Panc1 (cell line): ENCODE measurements around the gene SCNN1B. TPM values are rescaled to one million over a fixed set of nuclear protein-coding genes. Genes with fewer than 3 reads are reported as not detected.

Experiments used
- ATAC-seq: fragments of 200-7000 bp; cut with Tn5 transposase; 2 replicates; pipeline ENCODE4 v1.9.1; 2020; ENCODE audit warnings: mild to moderate bottlenecking, moderate library complexity
- BruUV-seq: library from RNA; stranded (reverse); fragments of 400-500 nt; replicated peaks from 2 replicates; lab custom pipeline; 2021; lab: Mats Ljungman, UMichigan
- CTCF ChIA-PET: fragments of 300-600 bp; sonication (Branson Sonifier 250); formaldehyde crosslinking; loops from one replicate; lab custom pipeline; 2022; ENCODE audit warnings: antibody characterized with exemption; lab: Charles Lee
- POLR2A ChIA-PET: fragments of 300-600 bp; sonication (Branson Sonifier 250); formaldehyde crosslinking; loops from one replicate; lab custom pipeline; 2022; ENCODE audit warnings: antibody characterized with exemption; lab: Charles Lee
- DNase-seq: peaks from one replicate; pipeline ENCODE4 v3.0.0-alpha.2; 2010; ENCODE audit warnings: low read depth, low spot score
- H3K27ac ChIP-seq: 2 replicates; pipeline ENCODE4 v1.5.1; 2011; ENCODE audit warnings: mild to moderate bottlenecking, low read length, inconsistent platforms
- H3K27me3 ChIP-seq: fragments of 200-500 bp; sonication (Bioruptor generic); 2 replicates; pipeline ENCODE4 v1.6.0; 2014; ENCODE audit warnings: low read length, inconsistent platforms; ENCODE audit not compliant: control insufficient read depth, insufficient read depth
- H3K36me3 ChIP-seq: fragments of 200-500 bp; sonication (Bioruptor generic); 2 replicates; pipeline ENCODE4 v1.5.1; 2014; ENCODE audit warnings: inconsistent platforms, mild to moderate bottlenecking, low read length, moderate library complexity; ENCODE audit not compliant: control insufficient read depth, insufficient read depth
- H3K4me1 ChIP-seq: 2 replicates; pipeline ENCODE4 v1.5.1; 2011; ENCODE audit warnings: inconsistent platforms, mild to moderate bottlenecking, low read length, moderate library complexity; ENCODE audit not compliant: control insufficient read depth, insufficient read depth
- H3K4me3 ChIP-seq, 2 experiments: 2 replicates each; pipeline ENCODE4 v1.5.1; 2011 to 2012; ENCODE audit warnings: low read depth in 2 of 2, low read length in 2 of 2, mild to moderate bottlenecking in 2 of 2, inconsistent platforms in 1 of 2, moderate library complexity in 1 of 2
- H3K9me3 ChIP-seq: fragments of 200-500 bp; sonication (Bioruptor generic); 2 replicates; pipeline ENCODE4 v1.5.1; 2014; ENCODE audit warnings: low read depth, mild to moderate bottlenecking, inconsistent platforms, low read length, moderate library complexity; ENCODE audit not compliant: control insufficient read depth, insufficient read depth
- POLR2AphosphoS5 ChIP-seq: IDR thresholded peaks from 2 replicates; pipeline ENCODE4 v1.6.1; 2012; ENCODE audit warnings: mild to moderate bottlenecking, low read depth, low read length, moderate library complexity
- REST ChIP-seq, 2 experiments: IDR thresholded peaks; 2 replicates each; pipeline ENCODE4 v1.6.1; 2011 to 2012; ENCODE audit warnings: low read depth in 2 of 2, control low read depth in 1 of 2, low read length in 1 of 2, mild to moderate bottlenecking in 1 of 2, moderate library complexity in 1 of 2; ENCODE audit not compliant: insufficient read depth in 1 of 2
- SIN3A ChIP-seq: IDR thresholded peaks from 2 replicates; pipeline ENCODE4 v1.6.1; 2012; ENCODE audit warnings: low read depth, mild to moderate bottlenecking, low read length, moderate library complexity, borderline replicate concordance; ENCODE audit not compliant: insufficient read depth
- TCF7L2 ChIP-seq: IDR thresholded peaks from 2 replicates; pipeline ENCODE4 v1.6.1; 2011; ENCODE audit warnings: mild to moderate bottlenecking, low read depth, low read length, inconsistent platforms
- in situ Hi-C: cut with HindIII; loops from 2 replicates; pipeline ENCODE4 v1.10.0; 2016; ENCODE audit warnings: low sequenced_read_pairs, low pct_unique_long_range_greater_than_20kb
- intact Hi-C: fragments of 100-400 bp; cut with micrococcal nuclease; formaldehyde crosslinking; loops from one replicate; pipeline ENCODE4 v1.10.0; 2022; ENCODE audit not compliant: unreplicated experiment
- total RNA-seq: library from RNA; stranded (reverse); gene quantifications from one replicate; pipeline ENCODE4 v1.2.1, GENCODE V29; 2021; ENCODE audit not compliant: unreplicated experiment
- TF ChIP-seq, protein P1 (sequence below): fragments of 450-650 bp; IDR thresholded peaks from 2 replicates; pipeline ENCODE4 v1.5.1; 2017; ENCODE audit warnings: mild to moderate bottlenecking

Gene SCNN1B
- total RNA-seq, 1 experiment from 2014 or later: 10.7 TPM

- DNase-seq (no peak), ATAC-seq (no peak)
- TF ChIP-seq SIN3A (no peak), REST (IDR thresholded peaks at IDR 0.05; ENCODE audit: insufficient read depth in 1 of 2, low read depth in 2 of 2, low read length in 1 of 2) (no peak)
- ChIA-PET CTCF (no interaction called here), POLR2A (no interaction called here)
- Histone ChIP-seq H3K9me3 (no peaks in the 10 kb centered on the region), H3K36me3 (no peaks in the 10 kb centered on the region), H3K4me3 (no peak overlapping the region), H3K27ac (no peak overlapping the region), H3K4me1 (peaks cover 16% of the 10 kb centered on the region), H3K27me3 (no peaks in the 10 kb centered on the region)
- intact Hi-C loops (no loop called here), in situ Hi-C loops (no loop called here)
- BruUV-seq: no TSS peak
Observed at GRCh38 chr16:23367564-23367963, 65.5 kb downstream of the SCNN1B start.

DNA sequence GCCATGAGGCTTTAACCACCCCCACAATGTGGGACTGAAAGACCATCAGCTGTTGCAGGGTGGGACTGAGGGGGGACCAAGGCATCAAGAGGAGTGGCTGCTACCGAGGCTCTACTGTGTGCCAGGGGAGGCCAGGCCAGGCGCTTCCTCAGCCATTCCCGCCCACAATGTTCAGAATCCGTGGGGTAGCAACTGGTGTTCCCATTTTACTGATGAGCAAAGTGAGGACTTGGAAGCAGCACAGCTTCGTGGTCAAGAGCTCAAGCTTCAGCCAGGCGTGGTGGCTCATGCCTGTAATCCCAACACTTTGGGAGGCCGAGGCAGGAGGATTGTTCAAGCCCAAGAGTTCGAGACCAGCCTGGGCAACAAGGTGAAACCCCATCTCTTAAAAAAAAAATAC, 65.9 kb downstream of the SCNN1B start:
- BruUV-seq: no TSS peak
- in situ Hi-C loops: no loop called here
- no peaks in the 10 kb centered on the region for H3K27me3 ChIP-seq
- H3K36me3 ChIP-seq: no peaks in the 10 kb centered on the region
- ChIA-PET POLR2A (no interaction called here), CTCF (no interaction called here)
- intact Hi-C loops: no loop called here
- no peak for TF ChIP-seq SIN3A
- no peak for TF ChIP-seq POLR2AphosphoS5
- TF ChIP-seq REST (IDR thresholded peaks at IDR 0.05; ENCODE audit: insufficient read depth in 1 of 2, low read depth in 2 of 2, low read length in 1 of 2): no peak
- no peak for TF ChIP-seq TCF7L2
- TF ChIP-seq, protein P1, sequence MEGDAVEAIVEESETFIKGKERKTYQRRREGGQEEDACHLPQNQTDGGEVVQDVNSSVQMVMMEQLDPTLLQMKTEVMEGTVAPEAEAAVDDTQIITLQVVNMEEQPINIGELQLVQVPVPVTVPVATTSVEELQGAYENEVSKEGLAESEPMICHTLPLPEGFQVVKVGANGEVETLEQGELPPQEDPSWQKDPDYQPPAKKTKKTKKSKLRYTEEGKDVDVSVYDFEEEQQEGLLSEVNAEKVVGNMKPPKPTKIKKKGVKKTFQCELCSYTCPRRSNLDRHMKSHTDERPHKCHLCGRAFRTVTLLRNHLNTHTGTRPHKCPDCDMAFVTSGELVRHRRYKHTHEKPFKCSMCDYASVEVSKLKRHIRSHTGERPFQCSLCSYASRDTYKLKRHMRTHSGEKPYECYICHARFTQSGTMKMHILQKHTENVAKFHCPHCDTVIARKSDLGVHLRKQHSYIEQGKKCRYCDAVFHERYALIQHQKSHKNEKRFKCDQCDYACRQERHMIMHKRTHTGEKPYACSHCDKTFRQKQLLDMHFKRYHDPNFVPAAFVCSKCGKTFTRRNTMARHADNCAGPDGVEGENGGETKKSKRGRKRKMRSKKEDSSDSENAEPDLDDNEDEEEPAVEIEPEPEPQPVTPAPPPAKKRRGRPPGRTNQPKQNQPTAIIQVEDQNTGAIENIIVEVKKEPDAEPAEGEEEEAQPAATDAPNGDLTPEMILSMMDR: no peak
- H3K4me3 ChIP-seq: no peak overlapping the region
- peaks cover 12% of the 10 kb centered on the region for H3K4me1 ChIP-seq
- H3K27ac ChIP-seq: no peak overlapping the region
- DNase-seq (no peak), ATAC-seq (no peak)
- no peaks in the 10 kb centered on the region for H3K9me3 ChIP-seq
